CD4-positive, alpha-beta T cell treated with Interleukin-4 for 1 hour (primary cell): Measurements from ENCODE around the gene ME1.

Experiments used
- DNase-seq, 2 donors: peaks; one replicate each; pipeline ENCODE4 v3.0.0-alpha.2; 2020 to 2022

The ME1 gene

GRCh38 chr6:83185096-83185495 lies 245.8 kb downstream of the ME1 start:
- DNase-seq = no peak

GRCh38 chr6:83183082-83183828 lies 247.6 kb downstream of the ME1 start:
- no peak for DNase-seq

- DNase-seq = no peak
These were observed 248.7 kb downstream of the ME1 start for GRCh38 chr6:83182114-83182513.

- no peak for DNase-seq
These were observed 250.4 kb downstream of the ME1 start for GRCh38 chr6:83180426-83180950.

- DNase-seq = no peak
These were observed 254.6 kb downstream of the ME1 start for GRCh38 chr6:83176246-83176645.

- DNase-seq = no peak
These were observed 261.3 kb downstream of the ME1 start for GRCh38 chr6:83169511-83169910.

- DNase-seq = no peak
These were observed 261.7 kb downstream of the ME1 start for GRCh38 chr6:83169106-83169505.

- no peak for DNase-seq
These were observed 262.3 kb downstream of the ME1 start for GRCh38 chr6:83168556-83168955.

GRCh38 chr6:83167726-83168278 lies 263.0 kb downstream of the ME1 start:
- no peak for DNase-seq
